Measurements from ENCODE around the gene AGO3.

Gene AGO3

GRCh38 chr1:36118447-36119204 lies 187.7 kb downstream of the AGO3 start:
- no peaks in the 10 kb centered on the region for H3K4me1 ChIP-seq
- H3K27me3 ChIP-seq: no peaks in the 10 kb centered on the region
- TF ChIP-seq, protein P1, sequence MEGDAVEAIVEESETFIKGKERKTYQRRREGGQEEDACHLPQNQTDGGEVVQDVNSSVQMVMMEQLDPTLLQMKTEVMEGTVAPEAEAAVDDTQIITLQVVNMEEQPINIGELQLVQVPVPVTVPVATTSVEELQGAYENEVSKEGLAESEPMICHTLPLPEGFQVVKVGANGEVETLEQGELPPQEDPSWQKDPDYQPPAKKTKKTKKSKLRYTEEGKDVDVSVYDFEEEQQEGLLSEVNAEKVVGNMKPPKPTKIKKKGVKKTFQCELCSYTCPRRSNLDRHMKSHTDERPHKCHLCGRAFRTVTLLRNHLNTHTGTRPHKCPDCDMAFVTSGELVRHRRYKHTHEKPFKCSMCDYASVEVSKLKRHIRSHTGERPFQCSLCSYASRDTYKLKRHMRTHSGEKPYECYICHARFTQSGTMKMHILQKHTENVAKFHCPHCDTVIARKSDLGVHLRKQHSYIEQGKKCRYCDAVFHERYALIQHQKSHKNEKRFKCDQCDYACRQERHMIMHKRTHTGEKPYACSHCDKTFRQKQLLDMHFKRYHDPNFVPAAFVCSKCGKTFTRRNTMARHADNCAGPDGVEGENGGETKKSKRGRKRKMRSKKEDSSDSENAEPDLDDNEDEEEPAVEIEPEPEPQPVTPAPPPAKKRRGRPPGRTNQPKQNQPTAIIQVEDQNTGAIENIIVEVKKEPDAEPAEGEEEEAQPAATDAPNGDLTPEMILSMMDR (IDR thresholded peaks at IDR 0.05; ENCODE audit: low read depth, low read length): no peak
- DNase-seq: no peak
- H3K9me3 ChIP-seq: no peaks in the 10 kb centered on the region
- H3K36me3 ChIP-seq: no peaks in the 10 kb centered on the region
- no peak overlapping the region for H3K4me3 ChIP-seq (ENCODE audit: low read depth, low read length)

GRCh38 chr1:36119456-36119855 lies 188.6 kb downstream of the AGO3 start:
- Histone ChIP-seq H3K36me3 (no peaks in the 10 kb centered on the region), H3K9me3 (no peaks in the 10 kb centered on the region), H3K27me3 (no peaks in the 10 kb centered on the region), H3K4me1 (no peaks in the 10 kb centered on the region), H3K4me3 (ENCODE audit: low read depth, low read length) (no peak overlapping the region)
- TF ChIP-seq, protein P1 (IDR thresholded peaks at IDR 0.05; ENCODE audit: low read depth, low read length): no peak
- DNase-seq: no peak
